Neural cell (in vitro differentiated cells): ENCODE results near the gene GALK1. TPM values are rescaled to one million over a fixed set of nuclear protein-coding genes. Genes with fewer than 3 reads are reported as not detected.
"Not testable (repeated sequence)": the region's sequence is repeated elsewhere in the genome, so short reads cannot be mapped to it uniquely, and the experiment has no call there.

Experiments
- H2AFZ ChIP-seq: fragments of 200-600, 300-800 bp; sonication (generic), shearing (Covaris generic); 2 replicates; pipeline ENCODE4 v1.6.0; 2014; ENCODE audit warnings: low read depth, mild to moderate bottlenecking, antibody characterized with exemption, low read length, moderate library complexity
- H3F3A ChIP-seq: fragments of 200-600 bp; shearing (Covaris generic); 2 replicates; pipeline ENCODE4 v1.6.1; 2016; ENCODE audit warnings: mild to moderate bottlenecking, moderate library complexity, mixed read lengths, antibody characterized with exemption, low read length; ENCODE audit not compliant: insufficient read depth, poor library complexity, severe bottlenecking
- H3K27ac ChIP-seq: fragments of 200-600, 300-800 bp; sonication (generic), shearing (Covaris generic); 2 replicates; pipeline ENCODE4 v1.5.1; 2014; ENCODE audit warnings: mild to moderate bottlenecking, low read length, moderate library complexity
- H3K27me3 ChIP-seq: fragments of 300-800, 200-600 bp; sonication (generic), shearing (Covaris generic); 2 replicates; pipeline ENCODE4 v1.6.0; 2014; ENCODE audit warnings: mild to moderate bottlenecking, low read depth, low read length, moderate library complexity; ENCODE audit not compliant: insufficient read depth
- H3K36me3 ChIP-seq: fragments of 300-800, 200-600 bp; sonication (generic), shearing (Covaris generic); 2 replicates; pipeline ENCODE4 v1.5.1; 2014; ENCODE audit warnings: mild to moderate bottlenecking, antibody characterized with exemption, low read length, moderate library complexity; ENCODE audit not compliant: insufficient read depth
- H3K4me2 ChIP-seq: fragments of 300-800, 200-600 bp; sonication (generic), shearing (Covaris generic); 2 replicates; pipeline ENCODE4 v1.6.0; 2014; ENCODE audit warnings: mild to moderate bottlenecking, low read length
- H3K4me3 ChIP-seq: fragments of 300-800, 200-600 bp; sonication (generic), shearing (Covaris generic); 2 replicates; pipeline ENCODE4 v1.5.1; 2014; ENCODE audit warnings: mild to moderate bottlenecking, low read length, moderate library complexity
- H3K79me2 ChIP-seq: fragments of 200-600 bp; shearing (Covaris generic); replicated peaks from 2 replicates; pipeline ENCODE4 v1.6.0; 2014; ENCODE audit warnings: mild to moderate bottlenecking, low read length, moderate library complexity; ENCODE audit not compliant: insufficient read depth
- H3K9ac ChIP-seq: fragments of 300-800, 200-600 bp; sonication (generic), shearing (Covaris generic); 2 replicates; pipeline ENCODE4 v1.6.1; 2016; ENCODE audit warnings: mild to moderate bottlenecking, low read length, mixed read lengths
- H3K9me2 ChIP-seq: fragments of 200-600 bp; shearing (Covaris generic); 2 replicates; pipeline ENCODE4 v1.6.1; 2016; ENCODE audit warnings: mild to moderate bottlenecking, low read length, mixed read lengths; ENCODE audit not compliant: insufficient read depth
- H3K9me3 ChIP-seq: fragments of 200-600, 300-800 bp; sonication (generic), shearing (Covaris generic); 2 replicates; pipeline ENCODE4 v1.6.1; 2016; ENCODE audit warnings: mild to moderate bottlenecking, mixed run types, low read length, moderate library complexity, mixed read lengths
- H4K20me1 ChIP-seq: fragments of 200-600 bp; shearing (Covaris generic); 2 replicates; pipeline ENCODE4 v1.6.1; 2016; ENCODE audit warnings: mild to moderate bottlenecking, mixed run types; ENCODE audit not compliant: insufficient read depth
- EP300 ChIP-seq: fragments of 450-650 bp; conservative IDR thresholded peaks from 2 replicates; pipeline ENCODE4 v1.6.1; 2014; ENCODE audit warnings: antibody characterized with exemption, mild to moderate bottlenecking, moderate library complexity; ENCODE audit not compliant: poor library complexity, severe bottlenecking
- MXI1 ChIP-seq: fragments of 450-650 bp; conservative IDR thresholded peaks from 2 replicates; pipeline ENCODE4 v1.6.1; 2014; ENCODE audit warnings: antibody characterized with exemption, mild to moderate bottlenecking; ENCODE audit not compliant: poor library complexity, severe bottlenecking
- POLR2AphosphoS5 ChIP-seq: IDR thresholded peaks from 2 replicates; pipeline ENCODE4 v1.6.1; 2012
- RAD21 ChIP-seq: fragments of 450-650 bp; conservative IDR thresholded peaks from 2 replicates; pipeline ENCODE4 v1.6.1; 2014; ENCODE audit warnings: antibody characterized with exemption, mild to moderate bottlenecking, moderate library complexity
- SMC3 ChIP-seq: fragments of 450-650 bp; conservative IDR thresholded peaks from 2 replicates; pipeline ENCODE4 v1.6.1; 2014; ENCODE audit warnings: antibody characterized with exemption, mild to moderate bottlenecking, moderate library complexity; ENCODE audit not compliant: poor library complexity
- polyA plus RNA-seq: library from polyadenylated mRNA; depleted of rRNA; stranded (reverse); fragments of >200 nt; gene quantifications from 2 replicates; pipeline ENCODE4 v1.2.3, GENCODE V29; 2014
- TF ChIP-seq, protein P1 (sequence below): fragments of 450-650 bp; IDR thresholded peaks from 2 replicates; pipeline ENCODE4 v1.5.1; 2014; ENCODE audit warnings: antibody characterized with exemption, mild to moderate bottlenecking, moderate library complexity; ENCODE audit not compliant: poor library complexity, severe bottlenecking

GALK1 gene
- polyA plus RNA-seq, 1 donor from 2014 or later, result 4.8 TPM

- Histone ChIP-seq H3K36me3 (peaks cover 8% of the 10 kb centered on the region), H4K20me1 (peaks cover 50% of the 10 kb centered on the region), H3K9me3 (no peaks in the 10 kb centered on the region), H3K27me3 (no peaks in the 10 kb centered on the region), H3K27ac (peak overlapping the region; percentile 97), H3K9ac (peak overlapping the region; percentile 98), H3K79me2 (peaks cover 50% of the 10 kb centered on the region), H3K4me3 (peak overlapping the region; percentile 96), H3K9me2 (no peaks in the 10 kb centered on the region), H3K4me2 (peak overlapping the region; percentile 86), H3F3A (peaks cover 9% of the 10 kb centered on the region), H2AFZ (no peak overlapping the region)
- no peak for TF ChIP-seq RAD21
- TF ChIP-seq, protein P1, sequence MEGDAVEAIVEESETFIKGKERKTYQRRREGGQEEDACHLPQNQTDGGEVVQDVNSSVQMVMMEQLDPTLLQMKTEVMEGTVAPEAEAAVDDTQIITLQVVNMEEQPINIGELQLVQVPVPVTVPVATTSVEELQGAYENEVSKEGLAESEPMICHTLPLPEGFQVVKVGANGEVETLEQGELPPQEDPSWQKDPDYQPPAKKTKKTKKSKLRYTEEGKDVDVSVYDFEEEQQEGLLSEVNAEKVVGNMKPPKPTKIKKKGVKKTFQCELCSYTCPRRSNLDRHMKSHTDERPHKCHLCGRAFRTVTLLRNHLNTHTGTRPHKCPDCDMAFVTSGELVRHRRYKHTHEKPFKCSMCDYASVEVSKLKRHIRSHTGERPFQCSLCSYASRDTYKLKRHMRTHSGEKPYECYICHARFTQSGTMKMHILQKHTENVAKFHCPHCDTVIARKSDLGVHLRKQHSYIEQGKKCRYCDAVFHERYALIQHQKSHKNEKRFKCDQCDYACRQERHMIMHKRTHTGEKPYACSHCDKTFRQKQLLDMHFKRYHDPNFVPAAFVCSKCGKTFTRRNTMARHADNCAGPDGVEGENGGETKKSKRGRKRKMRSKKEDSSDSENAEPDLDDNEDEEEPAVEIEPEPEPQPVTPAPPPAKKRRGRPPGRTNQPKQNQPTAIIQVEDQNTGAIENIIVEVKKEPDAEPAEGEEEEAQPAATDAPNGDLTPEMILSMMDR, result peak; percentile 63
These were observed 13.9 kb upstream of the GALK1 start for GRCh38 chr17:75778861-75779249.

GRCh38 chr17:75778066-75778860, 13.3 kb upstream of the GALK1 start:
- Histone ChIP-seq H3K27ac (peak overlapping the region; percentile 97), H3K79me2 (peaks cover 50% of the 10 kb centered on the region), H3K9ac (peak overlapping the region; percentile 98), H3K4me3 (peak overlapping the region; percentile 96), H3K4me2 (peak overlapping the region; percentile 86), H4K20me1 (peaks cover 50% of the 10 kb centered on the region)
- not testable (repeated sequence) for H3K9me3 ChIP-seq, H3F3A ChIP-seq, H2AFZ ChIP-seq, H3K9me2 ChIP-seq, H3K36me3 ChIP-seq, H3K27me3 ChIP-seq
- TF ChIP-seq POLR2AphosphoS5, result peak; percentile 13

- H3K36me3 ChIP-seq, result peaks cover 8% of the 10 kb centered on the region
- peaks cover 50% of the 10 kb centered on the region for H4K20me1 ChIP-seq
- H3K9ac ChIP-seq, result peak overlapping the region; percentile 98
These were observed 12.4 kb upstream of the GALK1 start for GRCh38 chr17:75777296-75777922.

More at GRCh38 chr17:75777296-75777922, 12.4 kb upstream of the GALK1 start:
- Histone ChIP-seq H3K27me3 (no peaks in the 10 kb centered on the region), H3F3A (peaks cover 8% of the 10 kb centered on the region), H3K9me2 (no peaks in the 10 kb centered on the region), H2AFZ (no peak overlapping the region), H3K4me2 (peak overlapping the region; percentile 86), H3K4me3 (peak overlapping the region; percentile 96), H3K79me2 (peaks cover 50% of the 10 kb centered on the region), H3K27ac (no peak overlapping the region), H3K9me3 (no peaks in the 10 kb centered on the region)
- no peak for TF ChIP-seq RAD21
- TF ChIP-seq EP300, result no peak
- TF ChIP-seq MXI1, result peak; percentile 19
- TF ChIP-seq, protein P1, result no peak
- no peak for TF ChIP-seq SMC3
